Activated CD4-positive, alpha-beta T cell treated with anti-CD3 and anti-CD28 coated beads, Interleukin-2, amount 50 U/mL, for 24 hours (primary cell): ENCODE measurements around the gene IGHMBP2.

ENCODE experiments used
- DNase-seq, 2 donors: peaks; one replicate each; pipeline ENCODE4 v3.0.0-alpha.2; 2020; ENCODE audit warnings: low read depth in 1 of 2, low spot score in 1 of 2

Gene IGHMBP2

GRCh38 chr11:68890490-68891231 lies 13.0 kb upstream of the IGHMBP2 start:
- no peak for DNase-seq

GRCh38 chr11:68891351-68891948 lies 12.2 kb upstream of the IGHMBP2 start:
- no peak for DNase-seq

- DNase-seq = no peak
Measured at GRCh38 chr11:68892576-68892975, 11.1 kb upstream of the IGHMBP2 start.

GRCh38 chr11:68893282-68893681 lies 10.4 kb upstream of the IGHMBP2 start:
- no peak for DNase-seq

DNA sequence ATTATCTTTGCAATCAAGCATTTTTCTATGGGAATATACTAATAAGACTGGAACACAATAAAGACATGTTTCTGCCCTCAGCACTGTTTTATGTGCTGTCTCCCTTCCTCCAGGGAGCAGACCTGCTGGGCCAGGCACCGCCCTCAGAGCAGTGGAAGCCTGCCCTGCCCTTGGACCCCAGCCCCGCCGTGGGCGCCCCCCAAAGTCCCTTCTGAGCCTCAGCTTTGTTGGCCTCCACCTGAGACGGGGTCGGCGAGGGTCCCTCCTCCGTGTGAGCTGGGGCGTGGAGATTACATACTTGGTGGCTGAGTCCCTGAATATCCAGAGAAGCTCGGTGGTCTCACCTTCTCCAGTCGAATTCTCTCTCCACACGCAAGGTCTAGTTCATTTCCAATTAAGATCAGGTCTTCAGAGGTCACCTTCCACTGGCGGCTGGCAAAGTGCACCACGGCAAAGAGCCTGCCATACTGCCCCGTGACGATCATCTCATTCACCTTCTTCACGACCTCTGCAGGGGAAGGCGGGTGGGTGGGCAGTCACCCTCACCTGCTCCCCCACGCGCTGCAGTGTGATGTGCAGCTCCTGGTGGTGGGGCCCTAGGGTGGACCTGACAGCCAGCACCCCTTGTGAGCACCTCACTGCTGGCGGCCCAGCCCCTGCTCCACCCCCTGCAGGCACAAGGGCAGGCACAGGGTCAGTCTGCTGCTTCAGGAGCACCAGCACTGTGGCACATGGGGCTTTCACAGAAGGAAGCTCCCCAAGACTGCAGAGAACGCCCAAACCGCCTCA lies 7.3 kb upstream of the IGHMBP2 start:
- DNase-seq = no peak

GRCh38 chr11:68897441-68897840 lies 6.2 kb upstream of the IGHMBP2 start:
- no peak for DNase-seq

DNA sequence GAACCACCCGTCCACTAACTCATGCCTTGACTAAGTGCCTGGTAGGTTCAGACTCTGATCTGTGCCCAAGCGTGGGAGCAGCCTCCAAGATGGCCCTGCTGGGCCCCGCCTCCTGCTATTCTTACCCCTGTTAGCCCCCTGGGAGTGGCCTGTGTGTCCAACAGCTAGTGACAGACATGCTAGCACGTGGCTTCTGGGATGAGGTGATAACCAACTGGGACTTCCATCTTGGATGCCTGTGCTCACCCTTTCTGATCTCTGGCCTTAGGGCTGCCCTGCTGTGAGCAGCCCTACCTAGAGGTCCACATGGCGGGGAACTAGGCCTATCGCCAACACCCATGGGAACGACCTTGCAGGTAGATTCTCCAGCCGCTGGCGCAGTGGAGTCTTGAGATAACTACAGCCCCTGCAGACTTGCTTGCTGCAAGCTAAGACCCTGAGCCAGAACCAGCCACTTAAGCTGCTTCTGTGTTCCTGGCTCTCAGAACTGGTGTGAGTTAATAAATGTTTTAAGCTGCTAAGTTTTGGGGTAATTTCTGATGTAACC lies 2.8 kb upstream of the IGHMBP2 start:
- DNase-seq = no peak

DNA sequence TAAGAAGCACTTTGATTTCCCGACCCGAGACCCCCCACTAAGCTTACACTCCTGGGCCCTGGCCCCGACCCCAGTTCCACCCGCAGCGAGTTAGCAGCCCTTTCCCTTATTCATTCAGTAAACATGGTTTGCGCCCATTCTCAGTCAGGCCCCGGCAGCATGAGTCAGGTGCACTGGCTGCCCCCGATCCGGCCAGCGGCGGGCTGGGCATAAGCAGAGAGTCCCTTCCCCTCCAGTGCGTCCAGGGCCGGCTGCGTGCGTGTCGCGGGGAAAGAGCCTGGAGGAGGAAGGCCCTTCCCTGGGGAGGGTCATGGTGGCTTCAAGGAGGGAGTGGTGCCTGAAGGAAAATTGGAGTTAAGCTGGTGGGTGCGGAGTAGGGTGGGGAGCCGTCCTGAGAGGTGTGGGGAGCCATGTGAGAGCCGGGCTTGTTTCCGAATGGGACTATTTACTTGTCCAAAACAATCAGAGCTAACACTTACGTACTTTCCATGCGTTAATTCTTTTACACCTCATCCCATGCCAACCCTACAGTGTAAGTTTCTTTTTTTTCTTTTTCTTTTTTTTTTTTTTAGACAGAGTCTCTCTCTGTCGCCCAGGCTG lies 657 bp downstream of the IGHMBP2 start:
- DNase-seq = no peak

DNA sequence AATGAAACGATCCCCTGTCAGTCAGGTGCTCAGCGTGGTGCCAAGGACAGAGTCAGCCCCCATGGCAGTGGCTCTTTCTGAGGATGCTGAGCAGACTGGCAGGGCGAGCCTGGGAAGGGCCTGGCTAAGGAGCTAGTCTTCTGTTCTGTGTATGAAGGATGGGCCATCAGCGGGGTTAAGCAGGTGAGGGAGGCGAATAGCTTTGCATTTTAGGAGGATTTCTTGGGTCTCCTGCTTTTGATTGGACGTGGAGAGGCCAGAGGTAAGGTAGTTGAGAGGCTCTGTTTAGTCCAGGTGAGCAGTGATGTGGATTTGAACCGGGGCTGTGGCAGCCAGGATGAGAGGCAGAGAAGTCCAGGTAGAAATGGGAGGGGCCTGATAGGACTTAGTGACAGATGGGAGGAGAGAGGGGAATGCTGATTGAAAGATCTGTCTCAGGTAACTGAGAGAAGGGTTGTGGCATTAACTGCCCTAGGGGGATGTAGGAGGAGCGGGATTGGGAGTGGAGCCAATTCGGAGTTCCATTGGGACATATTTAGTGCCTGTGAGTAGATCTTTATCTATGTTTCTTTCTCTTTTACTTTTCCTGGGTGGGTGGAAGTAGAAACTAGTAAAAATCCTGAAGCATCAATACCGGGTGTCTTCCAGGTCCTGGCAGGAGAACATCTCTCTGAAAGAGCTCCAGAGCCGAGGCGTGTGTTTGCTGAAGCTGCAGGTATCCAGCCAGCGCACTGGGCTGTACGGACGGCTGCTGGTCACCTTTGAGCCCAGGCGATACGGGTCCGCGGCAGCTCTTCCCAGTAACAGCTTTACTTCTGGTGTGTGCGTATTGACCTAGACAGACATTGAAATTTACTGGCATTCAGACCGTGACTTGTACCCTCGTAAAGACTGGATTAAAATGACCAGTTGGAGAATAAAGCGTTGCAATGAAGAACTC lies 2.0 kb downstream of the IGHMBP2 start:
- no peak for DNase-seq

DNA sequence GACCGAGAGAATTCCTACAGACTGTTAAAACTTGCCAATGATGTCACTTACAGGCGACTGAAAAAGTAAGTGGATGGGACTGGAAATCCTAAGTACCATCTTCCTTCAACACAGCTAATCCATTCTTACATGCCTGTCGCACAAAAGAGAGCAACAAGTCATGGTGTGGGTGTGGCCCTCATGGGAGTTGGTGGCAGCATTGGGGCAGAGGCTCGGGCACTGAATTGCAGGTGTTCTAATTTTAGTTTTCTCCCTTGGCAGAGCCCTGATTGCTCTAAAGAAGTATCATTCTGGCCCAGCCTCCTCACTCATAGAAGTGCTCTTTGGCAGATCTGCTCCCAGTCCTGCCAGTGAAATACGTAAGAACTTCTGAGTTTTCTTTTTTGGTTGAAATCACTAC lies 4.6 kb downstream of the IGHMBP2 start:
- no peak for DNase-seq

DNA sequence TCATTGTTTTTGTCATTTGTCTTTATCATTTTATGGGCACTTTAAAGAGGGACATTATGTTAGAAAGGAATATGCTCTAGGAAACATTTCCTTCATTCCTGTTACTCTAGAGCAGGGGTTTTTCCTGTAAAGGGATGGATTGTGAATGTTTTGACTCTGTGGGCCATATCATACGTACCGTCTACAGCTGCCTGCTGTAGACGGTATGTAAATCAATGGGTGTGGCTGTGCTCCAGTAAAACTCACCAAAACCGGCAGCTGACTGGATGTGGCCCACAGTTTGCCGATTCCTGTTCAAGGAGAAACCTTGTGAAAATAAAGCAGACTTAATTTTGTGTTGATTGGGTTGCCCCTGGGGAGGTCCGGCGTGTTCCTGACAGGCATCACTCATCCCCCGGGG lies 7.3 kb downstream of the IGHMBP2 start:
- DNase-seq = no peak

DNA sequence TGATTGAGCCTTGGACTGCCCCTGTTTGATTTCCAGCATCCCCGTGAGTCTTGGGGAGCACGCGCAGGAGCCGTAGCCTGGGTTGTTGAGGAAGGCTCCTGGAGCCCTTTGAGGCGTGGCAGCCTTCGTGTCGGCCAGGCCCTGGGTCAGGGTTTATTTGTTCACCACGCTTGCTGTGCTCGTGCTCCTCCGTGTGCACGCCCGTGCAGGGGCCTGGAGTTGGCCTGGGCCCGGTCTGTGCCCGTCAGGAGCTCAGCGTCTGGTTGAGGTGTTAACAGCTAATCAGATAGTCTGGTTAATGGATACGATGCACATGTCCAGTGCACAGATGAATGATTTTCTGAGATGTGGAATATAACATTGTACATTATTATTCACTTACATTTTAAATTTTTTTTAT lies 8.0 kb downstream of the IGHMBP2 start:
- DNase-seq = no peak

DNA sequence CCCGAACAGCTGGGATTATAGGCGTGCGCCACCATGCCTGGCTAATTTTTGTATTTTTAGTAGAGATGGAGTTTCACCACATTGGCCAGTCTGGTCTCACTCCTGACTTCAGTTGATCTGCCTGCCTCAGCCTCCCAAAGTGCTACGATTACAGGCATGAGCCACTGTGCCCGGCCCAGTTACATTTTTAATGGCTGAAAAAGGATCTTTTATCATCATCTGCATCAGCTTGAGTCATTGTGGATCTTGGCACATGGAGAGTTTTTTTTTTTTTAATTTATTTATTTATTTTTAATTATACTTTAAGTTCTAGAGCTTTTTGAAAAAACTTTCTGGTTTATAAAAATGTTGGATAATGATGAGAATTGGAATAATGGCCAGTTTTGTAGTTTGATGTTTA lies 8.6 kb downstream of the IGHMBP2 start:
- no peak for DNase-seq

- no peak for DNase-seq
Measured at GRCh38 chr11:68913188-68913587, 9.5 kb downstream of the IGHMBP2 start.

DNA sequence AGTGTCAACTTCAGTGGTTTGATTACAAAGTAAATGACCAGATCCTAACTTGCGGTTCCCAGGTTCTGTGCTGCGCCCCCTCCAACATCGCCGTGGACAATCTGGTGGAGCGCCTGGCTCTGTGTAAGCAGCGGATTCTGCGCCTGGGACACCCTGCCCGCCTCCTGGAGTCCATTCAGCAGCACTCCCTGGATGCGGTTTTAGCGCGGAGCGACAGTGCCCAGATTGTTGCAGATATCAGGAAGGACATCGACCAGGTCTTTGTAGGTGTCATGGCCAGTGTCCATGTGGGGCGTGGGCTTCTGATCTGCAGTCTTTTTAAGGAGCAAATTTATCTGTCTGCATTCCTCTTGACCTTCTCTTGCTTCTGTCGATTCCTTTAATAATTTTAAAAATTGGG lies 11.1 kb downstream of the IGHMBP2 start:
- DNase-seq = no peak

GRCh38 chr11:68916439-68916838 lies 12.7 kb downstream of the IGHMBP2 start:
- no peak for DNase-seq

- DNase-seq = no peak
Measured at GRCh38 chr11:68923614-68924013, 19.9 kb downstream of the IGHMBP2 start.

DNA sequence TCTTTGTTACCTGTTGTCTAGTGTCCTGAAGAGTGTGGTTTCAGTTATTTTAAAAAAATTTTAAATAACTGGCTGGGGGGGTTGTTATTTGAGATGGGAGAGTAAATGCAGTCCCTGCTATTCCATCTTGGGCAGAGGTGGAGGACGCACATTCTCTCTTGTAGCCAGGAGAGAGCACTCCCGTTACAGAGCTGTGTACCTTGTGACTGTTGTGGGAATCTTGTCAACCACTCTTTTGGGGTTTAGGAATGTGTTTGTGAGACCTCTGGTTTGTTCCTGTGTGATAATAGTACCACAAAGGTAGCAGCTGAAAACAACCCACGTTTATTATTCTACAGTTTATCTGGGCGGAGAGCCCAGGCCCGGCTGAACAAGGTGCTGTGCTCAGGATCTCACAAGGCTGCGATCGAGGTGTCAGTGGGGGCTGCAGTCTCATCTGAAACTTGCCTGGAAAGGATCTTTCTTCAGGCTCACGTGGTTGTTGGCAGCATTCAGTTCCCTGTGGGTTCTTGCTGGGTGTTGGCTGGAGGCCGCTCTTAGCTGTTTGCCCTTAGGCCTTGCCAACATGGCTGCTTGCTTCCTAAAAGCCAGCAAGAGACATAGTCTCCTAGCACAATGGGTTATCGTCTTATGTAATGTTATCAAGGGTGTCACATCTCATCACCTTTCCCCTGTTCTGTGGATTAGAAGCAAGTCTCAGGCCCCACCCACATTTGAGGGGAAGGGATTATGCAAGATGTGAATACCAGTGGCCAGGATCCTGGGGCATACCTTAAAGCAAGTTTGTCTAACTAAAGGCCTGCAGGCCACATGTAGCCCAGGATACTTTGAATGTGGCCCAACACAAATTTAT lies 20.6 kb downstream of the IGHMBP2 start:
- DNase-seq = no peak

- no peak for DNase-seq
Measured at GRCh38 chr11:68925611-68926010, 21.9 kb downstream of the IGHMBP2 start.
